HepG2 (cell line): ENCODE measurements around the gene VAMP2. TPM values are rescaled to one million over a fixed set of nuclear protein-coding genes. Genes with fewer than 3 reads are reported as not detected.

Source experiments
- CEBPZ ChIP-seq: IDR thresholded peaks from 2 replicates; pipeline ENCODE4 v1.6.1; 2012; ENCODE audit warnings: low read length, improper control_type of control experiment
- HDAC2 ChIP-seq: sonication (generic); formaldehyde crosslinking; IDR thresholded peaks from 2 replicates; pipeline ENCODE4 v1.4.0; 2020; ENCODE audit warnings: missing genetic modification reagents
- HNF4A ChIP-seq: sonication (generic); formaldehyde crosslinking; IDR thresholded peaks from 2 replicates; pipeline ENCODE4 v1.4.0; 2020; ENCODE audit warnings: missing genetic modification reagents
- LBX2 ChIP-seq: sonication (generic); formaldehyde crosslinking; IDR thresholded peaks from 2 replicates; pipeline ENCODE4 v1.5.0; 2020; ENCODE audit warnings: missing genetic modification reagents, mild to moderate bottlenecking, borderline replicate concordance
- MEF2D ChIP-seq: sonication (generic); formaldehyde crosslinking; IDR thresholded peaks from 2 replicates; pipeline ENCODE4 v1.5.1; 2020; ENCODE audit warnings: mild to moderate bottlenecking, missing genetic modification reagents
- MEIS1 ChIP-seq: sonication (generic); formaldehyde crosslinking; IDR thresholded peaks from 2 replicates; pipeline ENCODE4 v1.9.0; 2021; ENCODE audit warnings: mild to moderate bottlenecking, missing genetic modification reagents, moderate library complexity, borderline replicate concordance
- MIER2 ChIP-seq: IDR thresholded peaks from 2 replicates; pipeline ENCODE4 v1.6.1; 2016; ENCODE audit warnings: missing biosample characterization, missing genetic modification reagents
- MYNN ChIP-seq: sonication (generic); formaldehyde crosslinking; IDR thresholded peaks from 2 replicates; pipeline ENCODE4 v1.4.0; 2020; ENCODE audit warnings: mild to moderate bottlenecking, low read depth, missing genetic modification reagents
- NCOA2 ChIP-seq: sonication (generic); formaldehyde crosslinking; IDR thresholded peaks from 2 replicates; pipeline ENCODE4 v1.8.0; 2022; ENCODE audit warnings: inconsistent platforms
- NFYC ChIP-seq: IDR thresholded peaks from 2 replicates; pipeline ENCODE4 v1.6.1; 2016; ENCODE audit warnings: missing genetic modification reagents, missing compliant biosample characterization
- PCBP2 ChIP-seq: fragments of 200-400 bp; formaldehyde crosslinking; optimal IDR thresholded peaks from 2 replicates; pipeline ENCODE3; 2018; ENCODE audit warnings: low read length, low read depth; ENCODE audit not compliant: poor library complexity, severe bottlenecking
- REXO4 ChIP-seq: sonication (generic); formaldehyde crosslinking; IDR thresholded peaks from 2 replicates; pipeline ENCODE4 v1.8.0; 2022; ENCODE audit warnings: missing genetic modification reagents, mild to moderate bottlenecking, borderline replicate concordance
- SP2 ChIP-seq: sonication (generic); formaldehyde crosslinking; IDR thresholded peaks from 2 replicates; pipeline ENCODE4 v1.5.1; 2020; ENCODE audit warnings: mild to moderate bottlenecking, missing genetic modification reagents
- ZFP36L1 ChIP-seq: sonication (generic); formaldehyde crosslinking; IDR thresholded peaks from 2 replicates; pipeline ENCODE4 v1.8.0; 2022; ENCODE audit warnings: mild to moderate bottlenecking, missing genetic modification reagents, moderate library complexity
- ZNF33B ChIP-seq: sonication (generic); formaldehyde crosslinking; IDR thresholded peaks from 2 replicates; pipeline ENCODE4 v1.5.1; 2020; ENCODE audit warnings: mild to moderate bottlenecking, missing genetic modification reagents
- ZNF704 ChIP-seq: sonication (generic); formaldehyde crosslinking; IDR thresholded peaks from 2 replicates; pipeline ENCODE4 v1.8.1; 2023; ENCODE audit warnings: mild to moderate bottlenecking, inconsistent platforms, moderate library complexity, missing genetic modification reagents, borderline replicate concordance
- ZNF768 ChIP-seq: sonication (generic); formaldehyde crosslinking; IDR thresholded peaks from 2 replicates; pipeline ENCODE4 v1.4.0; 2020; ENCODE audit warnings: missing genetic modification reagents
- ZSCAN12 ChIP-seq: sonication (generic); formaldehyde crosslinking; IDR thresholded peaks from 2 replicates; pipeline ENCODE4 v1.9.0; 2021; ENCODE audit warnings: mild to moderate bottlenecking, missing genetic modification reagents
- polyA plus RNA-seq, 8 experiments: library from polyadenylated mRNA; depleted of rRNA in 3 of 8; stranded (reverse) in 7 of 8; unstranded in 1 of 8; fragments of >200 nt; fragmentation: Illumina TruSeq in 4 of 8; extraction: Trizol in 4 of 8; gene quantifications; 2 replicates each; pipeline versions ENCODE4 v1.2.1 to v1.2.3, GENCODE V29; 2011 to 2016; ENCODE audit warnings: low read depth in 4 of 8, missing spikeins in 1 of 8, mixed read lengths in 1 of 8; ENCODE audit not compliant: insufficient read depth in 1 of 8
- total RNA-seq, 5 experiments: library from RNA; depleted of rRNA; stranded (reverse); fragments of >200 nt; fragmentation: Illumina TruSeq; extraction: Trizol; gene quantifications; 2 replicates each; pipeline ENCODE4 v1.2.3, GENCODE V29; 2016; ENCODE audit warnings: low read depth in 1 of 5
- TF ChIP-seq, protein P1 (sequence below): sonication (generic); formaldehyde crosslinking; IDR thresholded peaks from 2 replicates; pipeline ENCODE4 v1.8.1; 2023; ENCODE audit warnings: mild to moderate bottlenecking, missing genetic modification reagents
- TF ChIP-seq, protein P2 (sequence below): sonication (generic); formaldehyde crosslinking; IDR thresholded peaks from 2 replicates; pipeline ENCODE4 v1.8.0; 2022; ENCODE audit warnings: missing genetic modification reagents, mild to moderate bottlenecking, borderline replicate concordance

Gene VAMP2
- total and polyA plus RNA-seq, 2 of the 13 experiments (the other 11 are each of a cell fraction or from before 2014, with no cell fraction given): 3.9 to 17.2 TPM

DNA sequence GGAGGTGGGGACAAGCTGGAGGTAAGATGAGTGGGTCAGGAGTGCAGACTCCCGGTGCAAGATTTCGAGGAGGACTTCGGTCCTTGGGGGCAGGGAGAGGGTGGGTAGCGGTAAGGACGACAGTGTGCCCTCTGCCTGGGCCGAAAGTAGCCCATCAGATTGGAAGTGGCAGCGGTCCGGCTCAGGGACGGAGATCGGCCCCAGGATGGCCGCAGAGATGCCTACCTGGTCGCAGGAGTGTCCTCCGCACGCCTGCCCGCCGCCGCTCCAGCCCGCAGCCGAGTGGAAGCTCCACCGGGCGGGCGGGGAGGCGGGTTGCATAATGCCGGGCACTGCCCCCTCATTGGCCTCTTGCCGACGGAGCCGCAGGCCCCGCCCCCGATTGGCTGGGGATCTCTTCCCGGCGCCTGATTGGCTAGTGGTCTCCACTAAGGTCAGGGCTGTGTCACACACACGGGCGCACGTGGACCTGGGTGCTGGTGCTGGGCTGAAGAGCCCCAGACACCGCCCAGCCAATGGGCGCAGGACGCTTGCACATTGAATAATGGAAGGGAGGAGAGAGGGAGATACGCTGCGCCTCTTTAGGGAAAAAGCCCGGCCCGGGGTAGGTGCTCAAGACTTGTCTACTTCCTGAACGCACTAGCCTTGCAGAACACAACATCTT, 10.5 kb downstream of the VAMP2 start, which contains the start of gene PER1 (continued):
- TF ChIP-seq CEBPZ: no peak
- TF ChIP-seq MEF2D (CRISPR knock-in tag): no peak
- TF ChIP-seq MEIS1: no peak
- TF ChIP-seq ZSCAN12 (CRISPR knock-in tag): no peak
- TF ChIP-seq, protein P1, sequence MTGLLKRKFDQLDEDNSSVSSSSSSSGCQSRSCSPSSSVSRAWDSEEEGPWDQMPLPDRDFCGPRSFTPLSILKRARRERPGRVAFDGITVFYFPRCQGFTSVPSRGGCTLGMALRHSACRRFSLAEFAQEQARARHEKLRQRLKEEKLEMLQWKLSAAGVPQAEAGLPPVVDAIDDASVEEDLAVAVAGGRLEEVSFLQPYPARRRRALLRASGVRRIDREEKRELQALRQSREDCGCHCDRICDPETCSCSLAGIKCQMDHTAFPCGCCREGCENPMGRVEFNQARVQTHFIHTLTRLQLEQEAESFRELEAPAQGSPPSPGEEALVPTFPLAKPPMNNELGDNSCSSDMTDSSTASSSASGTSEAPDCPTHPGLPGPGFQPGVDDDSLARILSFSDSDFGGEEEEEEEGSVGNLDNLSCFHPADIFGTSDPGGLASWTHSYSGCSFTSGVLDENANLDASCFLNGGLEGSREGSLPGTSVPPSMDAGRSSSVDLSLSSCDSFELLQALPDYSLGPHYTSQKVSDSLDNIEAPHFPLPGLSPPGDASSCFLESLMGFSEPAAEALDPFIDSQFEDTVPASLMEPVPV: no peak
- TF ChIP-seq ZNF33B (CRISPR knock-in tag): no peak
- peak; percentile 34 for TF ChIP-seq HNF4A (CRISPR knock-in tag)
- no peak for TF ChIP-seq NCOA2 (CRISPR knock-in tag)
- TF ChIP-seq ZNF704: no peak
- TF ChIP-seq LBX2 (CRISPR knock-in tag): no peak
- TF ChIP-seq REXO4 (CRISPR knock-in tag): no peak
- TF ChIP-seq MIER2 (CRISPR knock-in tag): no peak
- TF ChIP-seq, protein P2, sequence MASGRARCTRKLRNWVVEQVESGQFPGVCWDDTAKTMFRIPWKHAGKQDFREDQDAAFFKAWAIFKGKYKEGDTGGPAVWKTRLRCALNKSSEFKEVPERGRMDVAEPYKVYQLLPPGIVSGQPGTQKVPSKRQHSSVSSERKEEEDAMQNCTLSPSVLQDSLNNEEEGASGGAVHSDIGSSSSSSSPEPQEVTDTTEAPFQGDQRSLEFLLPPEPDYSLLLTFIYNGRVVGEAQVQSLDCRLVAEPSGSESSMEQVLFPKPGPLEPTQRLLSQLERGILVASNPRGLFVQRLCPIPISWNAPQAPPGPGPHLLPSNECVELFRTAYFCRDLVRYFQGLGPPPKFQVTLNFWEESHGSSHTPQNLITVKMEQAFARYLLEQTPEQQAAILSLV (CRISPR knock-in tag): no peak
- TF ChIP-seq ZNF768 (CRISPR knock-in tag): no peak
- no peak for TF ChIP-seq PCBP2
- TF ChIP-seq ZFP36L1 (CRISPR knock-in tag): peak; percentile 35; the same call in 1 of the 2 replicates
- TF ChIP-seq MYNN (CRISPR knock-in tag): no peak
- TF ChIP-seq NFYC (CRISPR knock-in tag): peak; percentile 80
- TF ChIP-seq HDAC2 (CRISPR knock-in tag): peak; percentile 24; the same call in 1 of the 2 replicates
- TF ChIP-seq SP2 (CRISPR knock-in tag): peak; percentile 55
